ENCODE data around the gene PTGDR2. TPM values are rescaled to one million over a fixed set of nuclear protein-coding genes. Genes with fewer than 3 reads are reported as not detected.

PTGDR2 gene
- total and polyA plus RNA-seq, 9 of the 15 experiments (the other 6 are each of a cell fraction or from before 2014, with no cell fraction given): 0.51 to 2.6 (median 1.6) TPM

DNA sequence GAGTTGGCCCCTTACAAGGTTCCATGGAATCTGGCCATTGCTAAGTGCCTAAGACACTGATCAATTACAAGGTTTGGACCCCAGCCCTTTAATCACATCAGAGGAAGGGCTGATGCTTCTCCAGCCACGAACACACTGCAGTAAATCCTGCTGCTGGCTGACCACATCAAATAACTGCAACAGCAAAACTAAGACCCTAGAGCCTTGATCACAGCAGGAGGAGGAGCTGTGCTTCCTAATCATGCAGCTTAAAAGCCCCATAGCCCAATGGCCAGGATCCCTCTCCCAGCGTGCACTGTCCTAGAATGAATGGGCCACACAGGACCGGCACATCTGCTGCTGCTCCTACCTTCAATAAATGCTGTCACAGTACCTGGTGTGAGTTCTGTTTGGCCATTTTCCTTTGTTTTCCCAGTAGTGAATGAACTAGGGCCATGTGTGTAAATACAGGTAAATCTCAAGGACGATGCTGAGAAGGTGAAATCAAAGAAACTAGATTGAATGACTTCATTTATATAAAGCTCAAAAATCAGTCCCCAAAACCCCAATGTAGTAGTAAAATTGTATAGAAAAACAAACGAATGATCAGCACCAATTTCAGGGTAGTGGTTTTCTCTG is 24.3 kb upstream of the PTGDR2 start (continued):
- TF ChIP-seq, protein P1, sequence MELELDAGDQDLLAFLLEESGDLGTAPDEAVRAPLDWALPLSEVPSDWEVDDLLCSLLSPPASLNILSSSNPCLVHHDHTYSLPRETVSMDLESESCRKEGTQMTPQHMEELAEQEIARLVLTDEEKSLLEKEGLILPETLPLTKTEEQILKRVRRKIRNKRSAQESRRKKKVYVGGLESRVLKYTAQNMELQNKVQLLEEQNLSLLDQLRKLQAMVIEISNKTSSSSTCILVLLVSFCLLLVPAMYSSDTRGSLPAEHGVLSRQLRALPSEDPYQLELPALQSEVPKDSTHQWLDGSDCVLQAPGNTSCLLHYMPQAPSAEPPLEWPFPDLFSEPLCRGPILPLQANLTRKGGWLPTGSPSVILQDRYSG (tag; conservative IDR thresholded peaks at IDR 0.05; ENCODE audit: low read depth): no peak
- TF ChIP-seq, protein P2, sequence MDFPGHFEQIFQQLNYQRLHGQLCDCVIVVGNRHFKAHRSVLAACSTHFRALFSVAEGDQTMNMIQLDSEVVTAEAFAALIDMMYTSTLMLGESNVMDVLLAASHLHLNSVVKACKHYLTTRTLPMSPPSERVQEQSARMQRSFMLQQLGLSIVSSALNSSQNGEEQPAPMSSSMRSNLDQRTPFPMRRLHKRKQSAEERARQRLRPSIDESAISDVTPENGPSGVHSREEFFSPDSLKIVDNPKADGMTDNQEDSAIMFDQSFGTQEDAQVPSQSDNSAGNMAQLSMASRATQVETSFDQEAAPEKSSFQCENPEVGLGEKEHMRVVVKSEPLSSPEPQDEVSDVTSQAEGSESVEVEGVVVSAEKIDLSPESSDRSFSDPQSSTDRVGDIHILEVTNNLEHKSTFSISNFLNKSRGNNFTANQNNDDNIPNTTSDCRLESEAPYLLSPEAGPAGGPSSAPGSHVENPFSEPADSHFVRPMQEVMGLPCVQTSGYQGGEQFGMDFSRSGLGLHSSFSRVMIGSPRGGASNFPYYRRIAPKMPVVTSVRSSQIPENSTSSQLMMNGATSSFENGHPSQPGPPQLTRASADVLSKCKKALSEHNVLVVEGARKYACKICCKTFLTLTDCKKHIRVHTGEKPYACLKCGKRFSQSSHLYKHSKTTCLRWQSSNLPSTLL (IDR thresholded peaks at IDR 0.05): no peak
- TF ChIP-seq, protein P3, sequence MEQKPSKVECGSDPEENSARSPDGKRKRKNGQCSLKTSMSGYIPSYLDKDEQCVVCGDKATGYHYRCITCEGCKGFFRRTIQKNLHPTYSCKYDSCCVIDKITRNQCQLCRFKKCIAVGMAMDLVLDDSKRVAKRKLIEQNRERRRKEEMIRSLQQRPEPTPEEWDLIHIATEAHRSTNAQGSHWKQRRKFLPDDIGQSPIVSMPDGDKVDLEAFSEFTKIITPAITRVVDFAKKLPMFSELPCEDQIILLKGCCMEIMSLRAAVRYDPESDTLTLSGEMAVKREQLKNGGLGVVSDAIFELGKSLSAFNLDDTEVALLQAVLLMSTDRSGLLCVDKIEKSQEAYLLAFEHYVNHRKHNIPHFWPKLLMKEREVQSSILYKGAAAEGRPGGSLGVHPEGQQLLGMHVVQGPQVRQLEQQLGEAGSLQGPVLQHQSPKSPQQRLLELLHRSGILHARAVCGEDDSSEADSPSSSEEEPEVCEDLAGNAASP (IDR thresholded peaks at IDR 0.05): no peak
- TF ChIP-seq, protein P4, sequence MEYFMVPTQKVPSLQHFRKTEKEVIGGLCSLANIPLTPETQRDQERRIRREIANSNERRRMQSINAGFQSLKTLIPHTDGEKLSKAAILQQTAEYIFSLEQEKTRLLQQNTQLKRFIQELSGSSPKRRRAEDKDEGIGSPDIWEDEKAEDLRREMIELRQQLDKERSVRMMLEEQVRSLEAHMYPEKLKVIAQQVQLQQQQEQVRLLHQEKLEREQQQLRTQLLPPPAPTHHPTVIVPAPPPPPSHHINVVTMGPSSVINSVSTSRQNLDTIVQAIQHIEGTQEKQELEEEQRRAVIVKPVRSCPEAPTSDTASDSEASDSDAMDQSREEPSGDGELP (CRISPR knock-in tag; IDR thresholded peaks at IDR 0.05; ENCODE audit: borderline replicate concordance): no peak

All from K562 (cell line).